Measurements from ENCODE around the gene VPS39. TPM values are rescaled to one million over a fixed set of nuclear protein-coding genes. Genes with fewer than 3 reads are reported as not detected.

The VPS39 gene
- total and polyA plus RNA-seq, 9 of the 15 experiments (the other 6 are each of a cell fraction or from before 2014, with no cell fraction given) = 3.2 to 37.3 (median 21.8) TPM

GRCh38 chr15:42207674-42208579 lies at the start of gene VPS39 (continued):
- TF ChIP-seq PATZ1 (CRISPR knock-in tag; IDR thresholded peaks at IDR 0.05; ENCODE audit: borderline replicate concordance) = no peak
- no peak for TF ChIP-seq ZNF449 (CRISPR knock-in tag; IDR thresholded peaks at IDR 0.05)
- TF ChIP-seq PCBP2 (IDR thresholded peaks at IDR 0.05; ENCODE audit: low read depth, low read length, poor library complexity, severe bottlenecking) = no peak
- TF ChIP-seq CBX1 (IDR thresholded peaks at IDR 0.05; ENCODE audit: low read depth) = no peak
- TF ChIP-seq ZBTB7A (IDR thresholded peaks at IDR 0.05; ENCODE audit: borderline replicate concordance, control insufficient read depth, low read depth, low read length) = no peak; the same call in 1 of the 2 replicates
- TF ChIP-seq ZNF512 (tag; IDR thresholded peaks at IDR 0.05) = no peak
- TF ChIP-seq ESRRA (IDR thresholded peaks at IDR 0.05; ENCODE audit: borderline replicate concordance, low read depth) = no peak
- TF ChIP-seq KLF6 (CRISPR knock-in tag; IDR thresholded peaks at IDR 0.05; ENCODE audit: borderline replicate concordance) = no peak
- TF ChIP-seq SIN3A (IDR thresholded peaks at IDR 0.05; ENCODE audit: borderline replicate concordance in 2 of 2, control insufficient read depth in 1 of 2, low read depth in 2 of 2, low read length in 2 of 2) = peak in 1 of 2 experiments; percentile 42; a peak in 1 of 4 replicates
- TF ChIP-seq ZNF609 (CRISPR knock-in tag; IDR thresholded peaks at IDR 0.05; ENCODE audit: borderline replicate concordance) = no peak
- TF ChIP-seq CBX3 (IDR thresholded peaks at IDR 0.05; ENCODE audit: borderline replicate concordance in 1 of 2, low read length in 2 of 2) = peak in 1 of 2 experiments; percentile 89; a peak in 1 of 3 replicates
- no peak for TF ChIP-seq NFRKB (IDR thresholded peaks at IDR 0.05; ENCODE audit: low read depth)
- no peak for TF ChIP-seq TEAD4 (IDR thresholded peaks at IDR 0.05; ENCODE audit: low read length)
- no peak for TF ChIP-seq TEAD4 (CRISPR knock-in tag; IDR thresholded peaks at IDR 0.05; ENCODE audit: borderline replicate concordance)
- no peak for TF ChIP-seq ZNF253 (CRISPR knock-in tag; conservative IDR thresholded peaks at IDR 0.05)

Measured in K562 (cell line).